ENCODE measurements around the gene LTB4R. TPM values are rescaled to one million over a fixed set of nuclear protein-coding genes. Genes with fewer than 3 reads are reported as not detected.

Gene LTB4R
- polyA plus RNA-seq, 3 donors: 2.4 to 2.9 (median 2.9) TPM

DNA sequence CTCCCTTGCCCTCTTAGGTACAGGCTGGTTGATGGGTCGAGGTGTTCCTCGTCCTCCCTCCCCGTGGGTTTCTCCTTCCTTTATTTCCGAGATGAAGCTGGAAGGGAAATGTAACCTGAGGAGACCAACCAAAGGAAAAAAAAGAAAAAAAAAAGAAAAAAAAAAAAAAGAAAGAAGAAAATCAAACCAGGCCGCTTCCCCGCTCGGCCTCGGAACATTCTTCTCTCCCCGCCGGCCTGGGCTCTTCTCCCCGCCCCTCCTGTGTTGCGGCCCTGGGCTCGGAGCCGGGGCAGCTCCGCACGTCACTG, 55.1 kb downstream of the LTB4R start:
- peak in 1 of 3 donors; percentile 47 for DNase-seq (ENCODE audit: low read depth in 3 of 3, low spot score in 2 of 3)

DNA sequence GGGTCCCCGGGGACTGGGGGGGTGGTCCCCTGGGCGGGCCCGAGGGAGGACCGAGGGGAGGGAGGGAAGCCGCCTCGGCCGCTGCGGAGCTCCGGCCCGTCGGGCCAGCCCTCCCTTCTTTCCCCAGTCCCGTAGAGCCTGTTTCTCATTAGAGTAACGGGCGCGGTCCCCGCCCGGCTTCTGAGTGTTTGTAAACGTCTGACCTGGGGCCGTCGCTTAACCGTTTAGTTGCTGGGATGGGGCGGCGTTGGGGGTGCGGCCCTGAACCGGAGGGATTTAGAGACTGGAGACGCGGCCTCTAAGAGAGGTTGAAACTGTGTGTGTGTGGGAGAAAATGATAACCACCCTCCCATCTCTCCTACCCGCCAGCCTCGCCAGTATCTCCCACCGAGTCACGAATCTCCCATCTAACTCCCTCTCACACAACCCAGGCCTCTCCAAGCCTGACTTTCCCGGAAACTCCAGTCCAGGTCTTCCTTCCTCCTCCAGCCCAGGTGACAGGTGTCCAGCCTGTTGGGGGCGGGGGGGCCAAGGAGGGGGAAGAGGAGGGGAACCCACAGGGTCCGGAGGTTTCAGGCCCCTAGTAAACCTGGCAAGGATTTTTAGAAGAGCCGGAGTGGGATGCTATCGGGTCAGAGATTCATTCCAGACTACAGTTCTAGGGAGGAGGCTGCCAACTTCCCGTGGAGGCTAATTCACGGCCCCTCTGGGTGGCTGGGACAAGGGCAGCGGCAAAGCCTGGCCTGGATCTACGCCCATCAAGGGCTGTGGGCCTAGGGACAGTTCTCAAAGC, 55.6 kb downstream of the LTB4R start:
- DNase-seq (ENCODE audit: low read depth in 3 of 3, low spot score in 2 of 3): peak; percentile 90 to 95 (median 94)

Other genes with a start within 250 kb of the LTB4R start
- not detected for gene CPNE6, start 239.9 kb upstream of the LTB4R start, polyA plus RNA-seq (ENCODE audit: insufficient read length in 3 of 3)
- 10 to 100 TPM; 25.5 to 32.6 (median 27.3) TPM for gene PCK2, start 217.2 kb upstream of the LTB4R start, polyA plus RNA-seq (ENCODE audit: insufficient read length in 3 of 3)
- gene DCAF11, start 196.7 kb upstream of the LTB4R start, polyA plus RNA-seq (ENCODE audit: insufficient read length in 3 of 3): 10 to 100 TPM; 75.4 to 83.3 (median 77.3) TPM
- 1 to 10 TPM; 1.8 to 3.7 (median 2.9) TPM for gene NRL, start 196.6 kb upstream of the LTB4R start, polyA plus RNA-seq (ENCODE audit: insufficient read length in 3 of 3)
- under 1 TPM; 0.68 to 0.86 (median 0.79) TPM for gene FITM1, start 180.8 kb upstream of the LTB4R start, polyA plus RNA-seq (ENCODE audit: insufficient read length in 3 of 3)
- 100 to 1,000 TPM; 216 to 231 (median 224) TPM for gene PSME1, start 175.3 kb upstream of the LTB4R start, polyA plus RNA-seq (ENCODE audit: insufficient read length in 3 of 3)
- 10 to 100 TPM; 11.9 to 20.1 (median 15.3) TPM for gene EMC9, start 169.9 kb upstream of the LTB4R start, polyA plus RNA-seq (ENCODE audit: insufficient read length in 3 of 3)
- 100 to 1,000 TPM; 165 to 179 (median 171) TPM for gene PSME2, start 164.9 kb upstream of the LTB4R start, polyA plus RNA-seq (ENCODE audit: insufficient read length in 3 of 3)
- gene RNF31, start 164.0 kb upstream of the LTB4R start, polyA plus RNA-seq (ENCODE audit: insufficient read length in 3 of 3): 10 to 100 TPM; 41.5 to 46.9 (median 43.4) TPM
- gene IRF9, start 150.2 kb upstream of the LTB4R start, polyA plus RNA-seq (ENCODE audit: insufficient read length in 3 of 3): 10 to 100 TPM; 56.8 to 60.1 (median 57.5) TPM
- 10 to 100 TPM; 47.5 to 51.6 (median 50.0) TPM for gene REC8, start 139.4 kb upstream of the LTB4R start, polyA plus RNA-seq (ENCODE audit: insufficient read length in 3 of 3)
- 10 to 100 TPM; 31.4 to 35.6 (median 33.1) TPM for gene IPO4, start 122.7 kb upstream of the LTB4R start, polyA plus RNA-seq (ENCODE audit: insufficient read length in 3 of 3)
- 10 to 100 TPM; 36.9 to 40.9 (median 39.0) TPM for gene TM9SF1, start 116.1 kb upstream of the LTB4R start, polyA plus RNA-seq (ENCODE audit: insufficient read length in 3 of 3)
- gene TSSK4, start 105.8 kb upstream of the LTB4R start, polyA plus RNA-seq (ENCODE audit: insufficient read length in 3 of 3): 1 to 10 TPM; 3.2 to 4.1 (median 4.0) TPM
- gene CHMP4A, start 98.0 kb upstream of the LTB4R start, polyA plus RNA-seq (ENCODE audit: insufficient read length in 3 of 3): 10 to 100 TPM; 50.7 to 61.2 (median 55.7) TPM
- 10 to 100 TPM; 10.2 to 12.9 (median 12.5) TPM for gene MDP1, start 95.4 kb upstream of the LTB4R start, polyA plus RNA-seq (ENCODE audit: insufficient read length in 3 of 3)
- gene NEDD8, start 79.1 kb upstream of the LTB4R start, polyA plus RNA-seq (ENCODE audit: insufficient read length in 3 of 3): 100 to 1,000 TPM; 253 to 284 (median 266) TPM
- gene GMPR2, start 78.6 kb upstream of the LTB4R start, polyA plus RNA-seq (ENCODE audit: insufficient read length in 3 of 3): 100 to 1,000 TPM; 105 to 133 (median 125) TPM
- gene TINF2, start 68.9 kb upstream of the LTB4R start, polyA plus RNA-seq (ENCODE audit: insufficient read length in 3 of 3): 10 to 100 TPM; 64.3 to 71.3 (median 67.3) TPM
- 1 to 10 TPM; 1.2 to 1.9 (median 1.2) TPM for gene TGM1, start 48.3 kb upstream of the LTB4R start, polyA plus RNA-seq (ENCODE audit: insufficient read length in 3 of 3)
- gene RABGGTA, start 39.9 kb upstream of the LTB4R start, polyA plus RNA-seq (ENCODE audit: insufficient read length in 3 of 3): 10 to 100 TPM; 18.2 to 19.0 (median 18.5) TPM
- gene DHRS1, start 11.7 kb upstream of the LTB4R start, polyA plus RNA-seq (ENCODE audit: insufficient read length in 3 of 3): 10 to 100 TPM; 38.6 to 45.5 (median 42.6) TPM
- gene NOP9, start 11.7 kb upstream of the LTB4R start, polyA plus RNA-seq (ENCODE audit: insufficient read length in 3 of 3): 10 to 100 TPM; 26.2 to 26.6 (median 26.4) TPM
- gene CIDEB, start 3.5 kb upstream of the LTB4R start, polyA plus RNA-seq (ENCODE audit: insufficient read length in 3 of 3): 10 to 100 TPM; 28.5 to 29.4 (median 28.9) TPM
- 1 to 10 TPM; 1.8 to 2.2 (median 1.9) TPM for gene LTB4R2, start 1.4 kb upstream of the LTB4R start, polyA plus RNA-seq (ENCODE audit: insufficient read length in 3 of 3)
- gene ADCY4, start 23.6 kb downstream of the LTB4R start, polyA plus RNA-seq (ENCODE audit: insufficient read length in 3 of 3): 10 to 100 TPM; 12.8 to 23.7 (median 17.2) TPM
- gene RIPK3, start 28.5 kb downstream of the LTB4R start, polyA plus RNA-seq (ENCODE audit: insufficient read length in 3 of 3): 1 to 10 TPM; 2.3 to 3.6 (median 3.1) TPM
- gene NFATC4, start 56.7 kb downstream of the LTB4R start, polyA plus RNA-seq (ENCODE audit: insufficient read length in 3 of 3): 10 to 100 TPM; 45.0 to 50.5 (median 49.7) TPM
- gene NYNRIN, start 87.5 kb downstream of the LTB4R start, polyA plus RNA-seq (ENCODE audit: insufficient read length in 3 of 3): 10 to 100 TPM; 40.3 to 47.7 (median 40.4) TPM
- 1 to 10 TPM; 2.2 to 3.0 (median 2.6) TPM for gene CBLN3, start 118.2 kb downstream of the LTB4R start, polyA plus RNA-seq (ENCODE audit: insufficient read length in 3 of 3)
- 10 to 100 TPM; 41.0 to 42.4 (median 41.1) TPM for gene KHNYN, start 118.5 kb downstream of the LTB4R start, polyA plus RNA-seq (ENCODE audit: insufficient read length in 3 of 3)
- gene SDR39U1, start 131.3 kb downstream of the LTB4R start, polyA plus RNA-seq (ENCODE audit: insufficient read length in 3 of 3): 10 to 100 TPM; 49.7 to 54.8 (median 51.9) TPM
- gene CMA1, start 196.8 kb downstream of the LTB4R start, polyA plus RNA-seq (ENCODE audit: insufficient read length in 3 of 3): under 1 TPM in 2 of 3 donors, not detected in 1; 0.26 to 0.38 TPM

All from right renal cortex interstitium (tissue), 3 donors.